ENCODE measurements around the gene COL4A2.

Gene COL4A2

DNA sequence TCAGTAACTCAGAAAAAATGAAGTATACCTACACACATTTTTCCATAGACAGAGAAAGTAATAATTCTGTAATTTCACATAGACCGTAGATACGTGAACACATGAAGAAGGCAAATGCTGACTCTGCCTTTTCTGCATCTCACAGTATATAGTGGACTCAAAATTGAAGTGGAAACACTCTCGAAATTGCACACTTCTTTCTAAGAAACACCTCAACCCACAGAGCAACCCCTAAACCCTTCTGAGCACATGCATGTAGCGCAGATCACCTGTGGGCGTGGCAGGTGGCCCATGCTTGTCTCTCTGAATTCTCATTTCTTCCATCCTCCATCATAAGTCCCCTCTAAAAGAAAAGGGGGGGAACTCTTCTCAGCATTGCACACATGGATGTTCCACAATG lies 34.9 kb upstream of the COL4A2 start:
- no peak for DNase-seq (ENCODE audit: low read depth)

DNA sequence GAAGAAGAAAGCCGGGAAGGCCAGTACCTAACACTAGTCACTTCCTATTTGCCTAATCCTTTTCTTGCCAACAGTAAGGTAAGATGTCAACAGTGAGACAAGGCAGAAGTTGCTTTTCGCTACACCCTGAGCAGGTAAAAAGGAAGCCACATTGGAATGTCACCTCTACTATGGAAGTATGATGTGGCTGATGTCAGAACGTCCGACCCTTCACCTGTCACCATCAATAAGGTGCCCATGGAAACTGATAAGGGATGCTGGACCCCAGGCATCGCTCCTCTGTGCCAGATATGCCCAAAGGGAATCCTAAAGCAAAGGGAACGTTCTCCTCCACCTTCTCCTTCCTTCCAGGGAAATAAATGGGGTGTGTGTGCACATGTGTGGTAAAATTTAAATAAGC lies 34.4 kb upstream of the COL4A2 start:
- DNase-seq (ENCODE audit: low read depth): no peak

DNA sequence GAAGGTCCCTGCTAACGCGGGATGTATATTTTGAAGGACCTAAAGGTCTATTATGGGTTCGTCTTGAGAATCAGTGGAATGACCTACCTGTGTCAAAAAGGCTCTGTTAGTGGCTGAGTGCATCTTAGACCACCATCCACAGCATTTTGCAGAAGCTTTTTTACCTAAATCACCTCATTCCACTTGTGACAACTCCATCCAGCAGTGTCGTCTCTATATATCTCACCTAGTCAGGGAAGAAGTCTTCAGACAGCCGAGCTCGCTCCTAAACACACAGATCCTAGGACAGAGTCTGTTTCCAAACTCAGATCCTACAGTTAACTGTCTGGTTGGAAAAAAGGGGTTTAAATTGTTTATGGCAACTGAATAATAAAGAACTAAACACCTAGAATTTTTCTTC lies 33.8 kb upstream of the COL4A2 start:
- DNase-seq (ENCODE audit: low read depth): no peak

DNA sequence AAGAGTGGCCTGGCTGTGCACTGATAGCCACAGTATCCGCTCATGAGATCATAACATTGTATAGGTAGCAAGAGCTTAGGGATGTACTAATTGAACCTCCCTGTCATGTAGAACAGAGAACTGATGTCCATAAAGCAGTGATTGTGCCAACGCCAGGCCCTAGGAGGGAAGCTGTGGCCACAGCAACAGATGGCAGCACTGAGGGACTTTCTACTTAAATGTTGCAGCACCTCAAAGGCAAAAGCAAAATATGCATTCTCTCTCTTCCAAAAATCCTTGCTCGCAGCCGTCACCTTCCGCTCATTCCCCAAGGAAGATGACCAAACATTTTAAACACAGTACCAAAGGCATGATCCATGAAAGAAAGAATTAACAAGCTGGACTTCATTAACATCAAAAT lies 32.4 kb upstream of the COL4A2 start:
- no peak for DNase-seq (ENCODE audit: low read depth)

DNA sequence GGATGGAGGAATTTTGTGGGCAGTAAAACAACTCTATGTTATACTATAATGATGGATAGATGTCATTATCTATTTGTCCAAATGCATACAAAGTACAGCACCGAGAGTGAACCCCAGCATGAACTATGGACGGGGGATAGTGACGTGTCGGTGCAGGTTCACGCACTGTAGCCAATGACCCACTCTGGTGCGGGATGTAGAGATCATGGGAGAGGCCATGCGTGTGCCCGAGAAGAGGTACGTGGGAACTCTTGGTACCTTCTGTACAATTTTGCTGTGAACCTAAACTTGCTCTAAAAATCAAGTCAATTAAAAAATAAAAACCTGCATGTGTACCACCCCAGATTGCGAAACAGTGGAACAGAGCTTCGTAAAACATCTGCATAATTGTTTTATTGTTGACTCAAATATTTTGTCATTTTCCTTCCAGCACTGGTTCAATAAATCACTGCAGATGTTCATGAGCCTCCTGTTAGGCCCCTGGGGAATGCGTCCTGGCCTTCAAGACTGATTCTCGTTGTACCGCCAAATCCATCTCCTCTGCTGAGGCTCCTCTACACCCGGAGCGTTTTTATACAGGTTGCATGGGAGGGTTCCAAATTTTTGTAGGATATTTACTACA lies 31.0 kb upstream of the COL4A2 start:
- DNase-seq (ENCODE audit: low read depth): no peak

DNA sequence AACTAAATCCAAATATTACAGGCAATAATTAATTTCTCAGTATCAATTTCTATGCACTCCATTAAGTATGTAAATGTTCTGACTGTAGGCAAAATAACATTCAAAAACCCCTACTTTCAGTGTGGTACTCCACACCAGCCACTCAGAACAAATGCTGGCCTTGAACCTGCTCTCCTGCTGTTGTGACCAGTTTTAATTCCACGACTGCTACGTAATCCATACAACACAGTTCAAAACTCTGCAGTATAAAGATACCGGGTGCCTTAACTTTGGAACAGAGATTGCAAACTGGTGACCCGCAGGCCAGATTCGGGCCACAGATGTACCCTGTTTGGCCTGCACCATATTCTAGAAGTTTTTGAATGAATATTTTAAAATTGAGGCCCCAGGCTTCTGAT lies 30.5 kb upstream of the COL4A2 start:
- no peak for DNase-seq (ENCODE audit: low read depth)

DNA sequence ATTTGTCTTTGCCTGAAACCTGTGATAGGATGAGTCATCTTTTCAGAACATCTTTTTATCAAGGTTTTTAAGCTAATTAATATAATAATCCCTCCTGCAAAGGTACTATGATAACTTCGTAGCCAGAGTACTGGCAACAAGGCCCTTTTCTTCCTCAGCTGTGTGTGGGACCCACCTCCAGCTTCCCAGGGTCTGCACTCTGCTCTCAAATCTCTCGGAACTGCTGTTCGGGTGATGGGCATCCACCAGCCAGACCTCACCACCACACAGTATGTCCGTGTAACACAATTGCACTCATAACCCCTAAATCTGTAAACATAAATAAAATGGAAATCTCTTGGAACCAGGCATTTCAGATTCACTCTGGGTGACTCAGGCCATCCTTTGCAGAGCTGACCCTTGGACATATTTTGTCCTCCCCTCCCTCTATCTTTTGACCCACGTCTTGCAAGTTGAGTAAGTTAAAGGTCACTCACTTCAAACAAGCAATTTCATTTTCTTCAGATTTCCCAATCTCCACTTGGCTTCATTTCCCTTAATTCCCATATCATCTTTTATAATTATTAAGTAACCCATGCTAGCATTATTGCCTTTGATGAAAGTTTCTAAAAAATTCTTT lies 29.6 kb upstream of the COL4A2 start:
- no peak for DNase-seq (ENCODE audit: low read depth)

DNA sequence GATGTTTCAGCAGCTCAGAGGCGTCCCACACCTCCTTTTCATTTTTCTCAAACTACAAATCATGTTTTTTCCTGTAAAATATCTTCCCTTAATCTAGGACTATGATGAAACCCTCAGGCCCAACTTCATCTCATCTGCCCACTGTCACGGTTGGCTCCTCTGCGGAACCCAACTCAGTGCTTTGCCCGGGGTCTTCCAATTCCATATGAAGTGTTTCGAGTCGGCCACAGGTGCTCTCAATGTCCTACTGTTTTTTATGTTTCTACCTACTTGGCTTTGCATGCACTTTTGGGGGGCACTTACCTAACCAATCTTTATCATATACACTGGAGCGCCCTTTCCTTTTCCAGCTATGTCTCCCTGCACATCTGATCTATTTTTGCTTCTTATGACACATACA lies 28.2 kb upstream of the COL4A2 start:
- DNase-seq (ENCODE audit: low read depth): no peak

DNA sequence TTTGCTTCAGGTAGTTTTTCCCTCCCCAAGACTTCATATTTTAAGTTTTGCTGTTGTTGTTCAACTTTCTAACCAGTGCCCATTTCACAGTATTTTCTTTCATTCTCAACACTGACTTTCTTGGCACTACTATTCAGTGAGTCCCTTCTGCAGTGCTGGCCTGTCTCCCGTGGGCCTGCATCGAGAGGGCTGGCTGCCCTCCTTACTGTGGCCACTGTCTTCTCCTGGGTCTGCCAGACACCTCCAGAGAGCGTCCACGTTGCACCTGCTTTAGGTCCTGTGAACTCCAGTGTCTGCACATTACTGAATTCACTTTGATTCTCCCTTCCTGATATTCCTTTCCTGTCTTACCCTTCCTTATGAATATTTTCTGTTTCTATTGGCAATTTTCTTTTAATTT lies 27.4 kb upstream of the COL4A2 start:
- no peak for DNase-seq (ENCODE audit: low read depth)

DNA sequence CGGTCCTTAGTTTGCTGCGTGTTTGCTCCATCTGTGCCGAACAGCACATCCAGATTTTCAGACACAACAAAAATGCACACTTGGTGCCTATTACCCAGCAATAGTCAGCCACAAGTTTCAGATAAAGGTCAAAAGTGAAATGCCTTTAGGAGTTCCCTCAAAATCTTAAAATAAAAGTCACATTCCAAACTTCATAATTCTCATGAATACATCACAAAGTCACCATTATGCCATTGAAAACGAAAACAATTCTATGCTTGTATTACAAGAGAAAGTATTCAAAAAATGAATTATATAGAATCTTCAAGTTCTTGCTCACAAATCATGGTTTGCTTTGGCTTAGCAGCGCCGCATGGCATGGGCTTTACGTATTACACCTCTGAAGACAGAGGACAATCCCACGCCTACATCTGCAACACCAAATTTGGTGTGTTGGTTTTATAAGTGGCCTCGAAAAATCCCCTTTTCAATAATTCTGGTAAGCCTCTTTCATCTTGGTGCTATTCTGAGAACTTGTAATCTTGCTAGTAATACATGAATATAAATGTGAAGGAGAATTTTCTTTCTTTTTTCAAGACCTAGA lies 26.8 kb upstream of the COL4A2 start:
- DNase-seq (ENCODE audit: low read depth): no peak

- DNase-seq (ENCODE audit: low read depth): no peak
Observed at GRCh38 chr13:110280985-110281688, 25.9 kb upstream of the COL4A2 start.

- no peak for DNase-seq (ENCODE audit: low read depth)
Observed at GRCh38 chr13:110281736-110282135, 25.3 kb upstream of the COL4A2 start.

- no peak for DNase-seq (ENCODE audit: low read depth)
Observed at GRCh38 chr13:110282316-110282841, 24.7 kb upstream of the COL4A2 start.

GRCh38 chr13:110283736-110284517 lies 23.2 kb upstream of the COL4A2 start:
- no peak for DNase-seq (ENCODE audit: low read depth)

GRCh38 chr13:110284779-110285484 lies 22.2 kb upstream of the COL4A2 start:
- no peak for DNase-seq (ENCODE audit: low read depth)

DNA sequence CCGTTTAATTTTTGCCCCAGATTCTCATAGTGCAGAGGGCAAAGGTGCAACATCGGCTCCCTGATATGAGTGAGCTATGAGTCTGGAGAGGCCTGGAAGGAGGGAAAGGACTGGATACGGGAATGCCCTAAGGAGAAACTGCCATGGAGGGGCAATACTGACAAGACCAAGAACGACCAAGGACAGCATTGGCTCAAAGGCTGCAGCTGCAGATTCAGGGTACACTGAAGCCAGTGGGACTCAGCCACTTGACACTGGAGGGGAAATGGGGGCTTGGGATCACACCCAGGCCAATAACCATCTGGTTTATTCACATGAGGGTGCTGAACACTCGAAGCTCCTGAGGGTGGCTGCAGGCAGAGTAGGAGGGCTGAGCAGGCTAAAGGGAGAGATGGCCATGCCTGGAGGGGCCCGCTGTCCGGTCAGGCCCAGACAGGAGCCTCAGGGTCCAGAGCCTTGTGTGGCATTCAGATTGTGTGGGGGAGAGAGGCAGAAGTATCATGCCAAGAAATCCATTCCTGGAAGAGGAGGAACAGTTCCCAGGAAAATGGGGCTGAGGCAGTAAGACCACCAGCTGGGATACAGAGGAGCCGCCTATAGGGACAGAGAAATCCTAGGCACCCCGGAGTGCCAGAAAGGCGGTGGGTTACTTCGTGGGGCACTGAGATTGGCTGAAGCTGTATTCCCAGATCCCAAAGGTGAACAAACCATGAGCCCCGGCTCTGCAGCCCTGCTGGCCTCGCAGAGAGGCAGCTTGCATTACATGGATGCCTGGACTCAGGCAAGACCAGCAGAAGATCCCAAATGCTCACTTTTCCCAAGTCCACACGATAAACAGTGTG lies 20.9 kb upstream of the COL4A2 start:
- DNase-seq (ENCODE audit: low read depth): no peak

DNA sequence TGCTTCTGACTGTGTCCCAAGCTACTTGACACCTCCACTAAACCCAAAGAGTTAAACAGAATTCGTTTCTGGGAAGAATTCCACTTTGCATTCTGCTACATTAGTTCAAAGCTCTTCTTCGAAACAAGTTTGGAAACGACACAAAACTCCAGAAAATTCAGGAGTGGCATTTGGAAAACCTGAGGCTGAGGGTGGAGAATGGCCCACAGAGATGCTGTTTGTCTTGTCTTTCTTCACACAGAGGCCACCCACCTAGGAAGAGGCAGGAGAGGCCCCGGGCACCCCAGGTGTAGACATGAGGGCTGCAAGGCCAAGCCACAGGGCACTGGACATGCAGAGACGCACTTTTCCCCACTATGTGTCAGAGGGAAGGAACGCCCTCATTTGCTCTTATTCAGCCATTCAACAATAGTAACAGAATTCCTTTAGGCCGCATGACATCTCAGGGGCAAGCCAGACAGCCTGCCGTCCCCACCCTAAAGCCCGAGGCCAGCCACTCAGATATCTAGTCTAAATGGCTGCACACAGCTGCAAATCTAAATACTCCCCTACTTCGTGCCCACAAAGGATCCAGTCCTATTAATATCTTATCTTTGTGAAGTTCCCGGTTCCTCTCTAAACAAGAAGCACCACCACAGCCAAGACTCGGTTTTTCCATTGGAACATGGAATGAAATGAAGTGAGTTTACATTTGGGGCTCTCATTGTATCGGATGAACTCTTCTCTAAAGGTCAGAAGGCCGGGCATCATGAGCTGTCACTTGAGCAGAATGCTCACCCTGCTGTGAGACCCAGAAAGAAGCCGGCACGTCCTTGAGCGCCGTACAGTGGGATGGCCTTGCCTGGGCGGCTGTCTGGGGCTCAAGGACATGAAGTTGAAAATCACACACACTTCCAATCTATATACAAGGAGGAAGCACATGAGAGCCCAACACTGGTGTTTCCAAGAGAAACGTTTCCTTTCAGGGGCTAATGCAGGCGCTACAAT lies 20.0 kb upstream of the COL4A2 start:
- DNase-seq (ENCODE audit: low read depth): no peak

DNA sequence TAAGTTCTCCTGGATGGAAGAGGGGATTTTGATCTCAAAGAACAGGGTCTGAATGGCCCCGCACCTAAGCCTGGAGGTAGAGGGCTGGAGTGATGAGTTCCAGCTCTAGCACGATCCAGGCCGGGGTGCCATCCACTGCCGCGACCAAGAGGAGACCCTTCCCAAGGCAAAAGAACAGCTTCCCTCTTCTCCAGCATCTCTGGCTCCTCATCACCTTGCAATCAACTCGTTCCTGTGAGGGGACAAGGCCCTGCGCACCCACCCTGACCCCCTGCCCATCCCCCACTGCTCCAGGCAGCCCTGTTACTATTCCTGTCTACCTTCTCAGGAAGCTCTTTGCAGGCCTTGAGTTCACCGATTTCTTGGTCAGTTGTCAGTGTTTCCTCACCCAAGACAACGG lies 17.9 kb upstream of the COL4A2 start:
- no peak for DNase-seq (ENCODE audit: low read depth)

- DNase-seq (ENCODE audit: low read depth): no peak
Observed at GRCh38 chr13:110289661-110290060, 17.4 kb upstream of the COL4A2 start.
